Neural crest cell (in vitro differentiated cells): ENCODE measurements around the gene MEX3A. TPM values are rescaled to one million over a fixed set of nuclear protein-coding genes. Genes with fewer than 3 reads are reported as not detected.
"Not testable (repeated sequence)": the region's sequence is repeated elsewhere in the genome, so short reads cannot be mapped to it uniquely, and the experiment has no call there.

Experiments used
- DNase-seq: peaks from one replicate; pipeline ENCODE4 v3.0.0; 2021; ENCODE audit warnings: low read depth, mixed read lengths, low spot score
- H3K27ac Mint-ChIP-seq: one replicate; pipeline ENCODE4 v1.8.0; 2021; ENCODE audit warnings: mild to moderate bottlenecking, mixed read lengths; ENCODE audit not compliant: unreplicated experiment
- H3K27me3 Mint-ChIP-seq: 2 replicates; pipeline ENCODE4 v1.8.0; 2021; ENCODE audit warnings: low read depth, mild to moderate bottlenecking, mixed read lengths
- H3K36me3 Mint-ChIP-seq: 2 replicates; pipeline ENCODE4 v1.8.0; 2021; ENCODE audit warnings: low read depth, mild to moderate bottlenecking, mixed read lengths
- H3K4me1 Mint-ChIP-seq: 2 replicates; pipeline ENCODE4 v1.8.0; 2021; ENCODE audit warnings: mixed read lengths
- H3K4me3 Mint-ChIP-seq: one replicate; pipeline ENCODE4 v1.8.0; 2021; ENCODE audit warnings: mild to moderate bottlenecking, mixed read lengths
- H3K9me3 Mint-ChIP-seq: 2 replicates; pipeline ENCODE4 v1.8.0; 2021; ENCODE audit warnings: mixed read lengths
- total RNA-seq: library from RNA; stranded (reverse); gene quantifications from 2 replicates; pipeline ENCODE4 v1.2.1, GENCODE V29; 2021
- TF ChIP-seq, protein P1 (sequence below): fragments of 200-600 bp; sonication (generic); conservative IDR thresholded peaks from 2 replicates; pipeline ENCODE4 v1.5.0; 2021; ENCODE audit warnings: antibody characterized with exemption, mild to moderate bottlenecking

The MEX3A gene
- total RNA-seq, 1 donor from 2014 or later = 114 TPM

DNA sequence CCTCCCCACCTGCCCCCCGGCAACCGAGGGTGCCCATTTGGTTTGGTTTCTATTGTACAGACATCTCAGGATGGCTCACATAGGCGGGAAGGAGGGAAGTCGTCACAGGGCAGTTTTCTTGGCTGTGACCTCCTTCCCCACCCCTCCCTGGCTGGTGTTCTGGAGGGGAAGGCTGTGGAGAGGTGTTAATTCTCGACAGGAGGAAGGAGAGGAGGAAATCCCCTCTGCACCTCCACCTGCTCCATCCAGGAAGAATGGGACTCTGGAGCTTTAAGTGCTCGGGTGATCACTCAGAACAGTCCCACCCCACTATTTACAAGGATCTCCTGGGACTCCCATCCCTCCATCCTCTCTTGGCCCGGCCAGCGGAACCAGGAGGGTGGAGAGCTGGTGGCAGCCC is 7.6 kb downstream of the MEX3A start:
- peaks cover 90% of the 10 kb centered on the region for H3K4me1 Mint-ChIP-seq
- H3K36me3 Mint-ChIP-seq = peaks cover 27% of the 10 kb centered on the region
- TF ChIP-seq, protein P1, sequence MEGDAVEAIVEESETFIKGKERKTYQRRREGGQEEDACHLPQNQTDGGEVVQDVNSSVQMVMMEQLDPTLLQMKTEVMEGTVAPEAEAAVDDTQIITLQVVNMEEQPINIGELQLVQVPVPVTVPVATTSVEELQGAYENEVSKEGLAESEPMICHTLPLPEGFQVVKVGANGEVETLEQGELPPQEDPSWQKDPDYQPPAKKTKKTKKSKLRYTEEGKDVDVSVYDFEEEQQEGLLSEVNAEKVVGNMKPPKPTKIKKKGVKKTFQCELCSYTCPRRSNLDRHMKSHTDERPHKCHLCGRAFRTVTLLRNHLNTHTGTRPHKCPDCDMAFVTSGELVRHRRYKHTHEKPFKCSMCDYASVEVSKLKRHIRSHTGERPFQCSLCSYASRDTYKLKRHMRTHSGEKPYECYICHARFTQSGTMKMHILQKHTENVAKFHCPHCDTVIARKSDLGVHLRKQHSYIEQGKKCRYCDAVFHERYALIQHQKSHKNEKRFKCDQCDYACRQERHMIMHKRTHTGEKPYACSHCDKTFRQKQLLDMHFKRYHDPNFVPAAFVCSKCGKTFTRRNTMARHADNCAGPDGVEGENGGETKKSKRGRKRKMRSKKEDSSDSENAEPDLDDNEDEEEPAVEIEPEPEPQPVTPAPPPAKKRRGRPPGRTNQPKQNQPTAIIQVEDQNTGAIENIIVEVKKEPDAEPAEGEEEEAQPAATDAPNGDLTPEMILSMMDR = no peak
- H3K9me3 Mint-ChIP-seq = no peaks in the 10 kb centered on the region
- no peak for DNase-seq
- H3K27ac Mint-ChIP-seq = no peak overlapping the region
- peak overlapping the region; percentile 100 for H3K4me3 Mint-ChIP-seq
- H3K27me3 Mint-ChIP-seq = peaks cover 9% of the 10 kb centered on the region

DNA sequence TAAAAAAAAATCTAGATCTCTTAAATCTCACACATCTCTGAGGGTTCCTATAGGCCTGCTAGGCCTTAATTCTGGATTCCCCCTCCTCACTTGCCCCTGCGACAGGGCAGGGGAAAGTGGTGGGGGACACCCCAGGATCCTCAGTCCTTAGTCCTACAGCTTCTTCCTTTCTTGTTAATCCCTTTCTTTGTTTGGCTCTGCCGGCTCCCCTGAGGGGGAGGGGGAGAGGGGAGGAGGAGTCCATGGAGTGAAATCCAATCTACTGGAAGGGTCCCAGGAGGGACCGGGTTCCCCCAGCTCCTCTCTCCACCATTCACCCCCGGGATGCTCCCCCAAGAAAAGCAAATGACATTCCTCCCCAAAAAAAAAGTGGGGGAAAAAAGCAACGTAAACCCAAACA is 8.5 kb downstream of the MEX3A start:
- H3K27me3 Mint-ChIP-seq = peaks cover 11% of the 10 kb centered on the region
- H3K9me3 Mint-ChIP-seq = no peaks in the 10 kb centered on the region
- peak overlapping the region; percentile 70 for H3K4me3 Mint-ChIP-seq
- DNase-seq = no peak
- H3K27ac Mint-ChIP-seq = peak overlapping the region; percentile 98
- peaks cover 22% of the 10 kb centered on the region for H3K36me3 Mint-ChIP-seq
- H3K4me1 Mint-ChIP-seq = peaks cover 81% of the 10 kb centered on the region
- TF ChIP-seq, protein P1 = no peak

DNA sequence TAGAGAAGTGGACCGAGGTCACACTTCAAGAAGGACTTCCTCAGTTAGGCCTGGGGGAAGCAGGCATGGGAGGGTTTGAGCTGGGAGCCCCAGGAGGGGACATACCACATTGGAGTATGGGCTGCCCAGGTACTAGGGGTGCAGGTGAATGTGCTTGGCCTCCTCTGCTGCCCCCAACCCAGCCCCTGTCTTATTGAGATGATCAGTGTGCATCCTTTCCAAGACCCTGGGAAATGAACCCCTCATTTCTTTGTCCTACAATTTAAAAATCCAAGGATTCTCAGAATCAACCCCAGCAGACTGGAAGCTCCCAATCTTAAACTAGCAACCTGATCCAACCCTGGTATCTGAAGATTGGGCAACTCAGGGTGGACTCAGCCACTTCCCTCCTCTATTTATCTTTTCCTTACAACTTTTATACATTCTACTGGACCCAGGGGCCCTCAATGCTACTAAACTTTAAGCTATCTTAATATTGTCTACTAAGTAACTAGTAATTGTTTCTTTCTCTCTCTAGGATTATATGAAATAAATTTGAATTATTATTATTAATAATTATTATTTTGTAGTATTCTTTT is 9.1 kb downstream of the MEX3A start:
- Mint-ChIP-seq H3K4me1 (peaks cover 76% of the 10 kb centered on the region), H3K27me3 (peaks cover 11% of the 10 kb centered on the region), H3K27ac (peak overlapping the region; percentile 20), H3K4me3 (peak overlapping the region; percentile 42), H3K9me3 (no peaks in the 10 kb centered on the region), H3K36me3 (peaks cover 19% of the 10 kb centered on the region)
- TF ChIP-seq, protein P1 = no peak
- no peak for DNase-seq

DNA sequence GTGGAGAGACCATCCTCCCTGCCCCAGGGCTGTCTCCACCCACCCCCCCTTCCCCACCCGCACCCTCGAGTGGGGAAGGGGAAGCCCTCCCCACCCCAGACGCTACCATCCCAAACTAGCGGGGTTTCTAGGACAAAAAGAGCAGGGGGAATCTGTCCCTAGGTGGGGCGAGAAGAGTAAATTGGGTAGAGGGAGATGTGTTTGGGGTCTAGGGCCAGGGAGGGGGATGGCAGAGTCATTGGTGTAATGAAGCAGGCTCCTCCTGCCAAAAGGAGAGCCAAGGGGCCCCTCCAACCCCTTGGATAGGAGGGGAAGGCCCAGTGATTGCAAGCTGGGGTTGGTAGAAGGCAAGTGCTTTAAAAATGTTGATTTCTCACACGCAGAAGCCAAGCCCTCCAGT is 10.0 kb downstream of the MEX3A start:
- Mint-ChIP-seq H3K4me3 (peak overlapping the region; percentile 42), H3K9me3 (no peaks in the 10 kb centered on the region), H3K27ac (peak overlapping the region; percentile 62), H3K27me3 (peaks cover 11% of the 10 kb centered on the region), H3K36me3 (peaks cover 11% of the 10 kb centered on the region), H3K4me1 (peaks cover 66% of the 10 kb centered on the region)
- TF ChIP-seq, protein P1 = no peak
- DNase-seq = no peak

DNA sequence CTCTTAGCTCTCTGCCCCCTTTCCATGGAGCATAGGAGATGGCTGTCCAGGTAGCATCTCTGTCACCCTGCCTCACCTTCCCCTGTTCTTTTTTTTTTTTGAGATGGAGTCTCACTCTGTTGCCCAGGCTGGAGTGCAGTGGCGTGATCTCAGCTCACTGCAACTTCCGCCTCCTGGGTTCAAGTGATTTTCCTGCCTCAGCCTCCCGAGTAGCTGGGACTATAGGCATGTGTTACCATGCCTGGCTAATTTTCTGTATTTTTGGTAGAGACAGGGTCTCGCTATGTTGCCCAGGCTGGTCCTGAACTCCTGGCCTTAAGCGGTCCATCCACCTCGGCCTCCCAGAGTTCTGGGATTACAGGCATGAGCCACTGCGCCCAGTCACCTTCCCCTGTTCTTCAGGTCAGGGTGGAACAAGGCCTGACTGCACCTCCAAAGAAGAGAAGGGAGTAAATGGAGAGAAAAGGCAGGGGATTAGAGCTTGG is 10.9 kb downstream of the MEX3A start:
- H3K9me3 Mint-ChIP-seq, H3K36me3 Mint-ChIP-seq, DNase-seq, H3K27ac Mint-ChIP-seq: not testable (repeated sequence)
- H3K4me1 Mint-ChIP-seq = peaks cover 62% of the 10 kb centered on the region
- peak overlapping the region; percentile 42 for H3K4me3 Mint-ChIP-seq
- H3K27me3 Mint-ChIP-seq = peaks cover 12% of the 10 kb centered on the region

DNA sequence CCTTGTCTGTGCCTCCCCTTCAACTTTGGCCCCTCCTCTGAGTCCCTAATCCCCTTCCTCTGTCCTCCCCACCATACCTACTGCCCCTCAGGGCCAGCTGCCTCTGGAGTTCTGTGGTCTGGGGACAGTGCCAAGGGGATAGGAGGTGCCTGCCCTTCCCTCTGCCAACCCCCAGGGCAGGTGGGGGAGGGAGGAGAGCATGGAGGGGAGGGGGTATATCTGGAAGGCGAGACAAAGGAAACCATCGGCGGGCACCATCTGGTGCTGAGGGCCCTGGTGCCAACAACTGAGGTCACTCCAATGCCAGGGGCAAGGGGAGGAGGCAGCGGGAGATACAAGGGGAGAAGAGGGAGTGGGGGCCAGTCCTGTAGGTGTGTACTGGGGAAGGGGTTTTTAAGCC is 11.7 kb downstream of the MEX3A start:
- Mint-ChIP-seq H3K27me3 (peaks cover 14% of the 10 kb centered on the region), H3K36me3 (peaks cover 9% of the 10 kb centered on the region), H3K27ac (peak overlapping the region; percentile 76), H3K4me3 (peak overlapping the region; percentile 70), H3K4me1 (peaks cover 58% of the 10 kb centered on the region), H3K9me3 (no peaks in the 10 kb centered on the region)
- DNase-seq = no peak
- TF ChIP-seq, protein P1 = no peak
